GM19463 (cell line): ENCODE results near the gene LSR.

Experiments used
- ATAC-seq: cut with Tn5 transposase; IDR thresholded peaks from one replicate; pipeline ENCODE4 v1.9.1; 2021; ENCODE audit warnings: mild to moderate bottlenecking, moderate library complexity; ENCODE audit not compliant: unreplicated experiment

Gene LSR

GRCh38 chr19:35241417-35241816 is 7.4 kb upstream of the LSR start:
- no peak for ATAC-seq

- no peak for ATAC-seq
These were observed 2.2 kb upstream of the LSR start for GRCh38 chr19:35246466-35247092.

DNA sequence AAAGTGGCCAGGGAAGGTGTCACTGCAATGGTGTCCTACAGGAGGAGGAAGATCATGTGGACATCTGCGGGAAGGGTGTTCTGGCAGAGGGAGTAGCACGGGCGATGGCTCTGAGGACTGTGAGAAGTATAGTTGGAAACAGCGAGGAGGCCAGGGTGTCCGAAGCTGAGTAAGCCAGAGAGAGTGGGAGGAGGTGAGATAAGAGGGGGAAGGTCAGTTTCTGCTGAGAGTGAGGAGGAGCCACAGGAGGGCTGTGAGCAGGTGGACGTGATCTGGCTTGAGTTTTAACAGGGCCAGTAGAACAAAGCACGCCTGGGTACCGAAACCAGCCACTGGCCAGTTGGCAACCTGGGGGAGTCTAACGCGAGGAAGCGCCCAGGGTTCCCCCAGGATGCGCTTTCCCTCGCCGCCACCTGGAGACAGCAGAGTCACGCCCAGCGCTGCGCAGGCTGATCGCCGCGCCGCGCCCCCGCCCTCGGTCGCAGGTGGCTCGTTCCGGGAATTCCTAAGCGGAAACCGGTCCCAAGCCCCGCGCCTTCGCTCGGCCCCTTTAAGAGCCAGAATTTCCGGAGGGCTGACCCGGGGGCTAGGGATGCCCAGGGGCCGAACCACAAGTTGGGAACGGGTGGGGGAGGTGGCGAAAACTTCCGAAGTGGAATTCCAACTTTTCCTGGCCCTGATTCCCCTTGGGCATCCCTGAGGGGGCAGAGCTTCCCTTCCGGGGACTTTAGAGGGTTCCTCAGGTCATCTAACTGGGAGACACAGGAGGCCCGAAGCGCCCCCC is 1.1 kb upstream of the LSR start:
- peak; percentile 39 for ATAC-seq

DNA sequence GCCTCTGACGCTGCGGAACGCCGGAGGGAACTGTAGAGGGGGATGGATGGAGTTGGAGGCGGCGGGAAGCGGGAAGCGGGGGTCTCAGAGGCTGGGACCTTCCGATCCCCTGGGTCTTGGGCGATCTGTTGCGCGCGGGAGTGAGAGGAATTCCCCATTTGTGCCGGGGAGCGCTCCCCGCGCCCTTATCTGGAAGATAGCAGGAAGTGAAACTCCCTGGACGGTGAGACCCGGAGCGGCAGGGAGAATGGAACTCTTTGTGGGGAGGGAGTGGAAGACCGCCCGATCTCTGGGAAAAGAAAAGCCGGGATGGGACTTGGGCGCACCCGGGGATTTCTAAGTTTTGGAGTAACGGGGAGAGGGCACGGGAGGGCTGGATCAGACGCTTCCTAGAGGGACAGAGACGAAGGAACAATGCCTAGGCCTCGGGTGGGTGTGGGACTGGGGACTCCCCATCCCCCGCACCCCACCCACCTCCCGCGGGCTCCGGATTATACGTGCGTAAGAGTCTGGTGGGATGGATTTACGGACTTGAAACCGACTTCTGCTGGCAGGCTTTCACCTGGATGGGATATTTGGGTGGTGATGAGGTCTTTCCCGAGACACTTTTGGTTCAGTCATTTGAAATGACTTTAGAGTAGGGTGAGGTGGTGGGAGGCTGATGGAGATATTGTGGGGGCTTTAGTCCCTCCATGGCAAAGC is 495 bp downstream of the LSR start:
- ATAC-seq = no peak

GRCh38 chr19:35249848-35250711 is 1.3 kb downstream of the LSR start:
- no peak for ATAC-seq

GRCh38 chr19:35251456-35251855 is 2.7 kb downstream of the LSR start:
- ATAC-seq = no peak

GRCh38 chr19:35253316-35254286 is 4.8 kb downstream of the LSR start:
- ATAC-seq = no peak

- no peak for ATAC-seq
These were observed 5.8 kb downstream of the LSR start for GRCh38 chr19:35254341-35255297.

DNA sequence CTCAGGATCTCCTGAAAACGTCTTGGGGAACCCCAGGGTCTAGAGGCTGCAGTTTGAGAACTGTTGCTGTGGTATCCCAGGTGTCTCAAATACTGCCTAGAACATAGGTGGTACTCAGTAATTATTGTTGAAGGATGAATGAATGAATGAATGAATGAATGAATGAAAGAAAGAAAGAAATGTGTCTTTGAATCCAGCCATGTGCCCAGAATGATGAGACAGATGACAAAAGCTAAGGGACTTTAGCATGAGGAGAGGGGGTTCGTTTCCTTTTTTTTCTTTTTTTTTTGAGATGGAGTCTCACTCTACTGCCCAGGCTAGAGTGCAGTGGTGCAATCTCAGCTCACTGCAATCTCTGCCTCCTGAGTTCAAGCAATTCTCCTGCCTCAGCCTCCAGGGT is 7.8 kb downstream of the LSR start:
- ATAC-seq = no peak

DNA sequence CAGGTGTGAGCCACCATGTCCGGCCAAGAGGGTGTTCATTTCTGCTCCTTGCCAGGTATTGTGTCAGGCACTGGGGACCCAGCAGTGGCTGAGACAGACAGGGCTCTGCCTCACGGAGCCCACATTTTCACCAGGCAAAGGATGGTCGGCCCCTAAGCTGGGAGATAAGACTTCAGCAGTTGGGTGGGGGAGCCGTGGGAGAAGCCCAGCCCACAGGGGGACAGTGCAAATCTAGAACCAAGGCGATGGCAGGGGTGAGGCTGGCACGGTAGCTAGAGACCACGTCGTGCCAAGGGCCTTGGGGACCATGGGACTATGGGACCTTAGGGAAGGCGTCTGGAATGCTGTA is 8.3 kb downstream of the LSR start:
- no peak for ATAC-seq

- ATAC-seq = no peak
These were observed 12.0 kb downstream of the LSR start for GRCh38 chr19:35260694-35261304.

DNA sequence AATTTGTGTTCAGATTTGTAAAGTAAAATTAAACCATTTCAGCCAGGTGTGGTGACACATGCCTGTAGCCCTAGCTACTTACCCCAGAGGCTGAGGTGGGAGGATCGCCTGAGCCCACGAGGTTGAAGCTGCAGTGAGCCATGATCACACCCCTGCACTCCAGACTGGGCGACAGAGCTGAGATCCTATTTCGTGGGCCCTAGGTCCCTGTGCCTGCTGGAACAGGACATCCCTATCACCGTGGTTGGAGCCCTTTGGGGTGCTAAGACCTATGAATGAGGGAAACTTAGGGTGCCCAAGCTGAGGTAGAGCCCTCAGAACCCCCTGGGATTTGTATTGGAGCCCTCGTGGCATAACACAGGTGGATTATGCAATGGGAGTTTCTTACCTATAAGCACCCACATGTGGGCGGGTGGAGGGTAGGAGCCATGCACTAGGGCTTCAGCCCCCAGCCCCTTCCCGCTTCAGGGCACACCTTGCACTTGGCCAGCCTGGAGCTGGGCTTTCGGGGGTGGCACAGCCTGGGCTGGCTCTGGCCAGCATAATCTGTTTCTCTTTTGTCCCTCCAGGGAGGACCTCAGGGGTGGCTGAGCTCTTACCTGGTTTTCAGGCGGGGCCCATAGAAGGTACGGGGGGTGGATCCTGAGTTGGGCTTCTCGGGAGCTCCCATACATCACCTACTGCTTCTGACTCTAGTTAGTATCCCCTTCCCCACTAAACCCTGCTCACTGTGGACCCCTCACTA is 12.7 kb downstream of the LSR start:
- no peak for ATAC-seq

GRCh38 chr19:35262101-35262761 is 13.4 kb downstream of the LSR start:
- ATAC-seq = no peak

- ATAC-seq = no peak
These were observed 15.7 kb downstream of the LSR start for GRCh38 chr19:35264268-35265125.

- no peak for ATAC-seq
These were observed 16.5 kb downstream of the LSR start for GRCh38 chr19:35265126-35265899.
